Dedifferentiated amniotic fluid mesenchymal stem cell (primary cell): Measurements from ENCODE around the gene CLN6.
A peak's percentile ranks its signal among the peaks of the same experiment; 100 is the strongest.
"Not testable (repeated sequence)": the region's sequence is repeated elsewhere in the genome, so short reads cannot be mapped to it uniquely, and the experiment has no call there.

Experiments used
- DNase-seq: peaks from one replicate; pipeline ENCODE4 v3.0.0-alpha.2; 2016; ENCODE audit errors: extremely low spot score

The CLN6 gene

DNA sequence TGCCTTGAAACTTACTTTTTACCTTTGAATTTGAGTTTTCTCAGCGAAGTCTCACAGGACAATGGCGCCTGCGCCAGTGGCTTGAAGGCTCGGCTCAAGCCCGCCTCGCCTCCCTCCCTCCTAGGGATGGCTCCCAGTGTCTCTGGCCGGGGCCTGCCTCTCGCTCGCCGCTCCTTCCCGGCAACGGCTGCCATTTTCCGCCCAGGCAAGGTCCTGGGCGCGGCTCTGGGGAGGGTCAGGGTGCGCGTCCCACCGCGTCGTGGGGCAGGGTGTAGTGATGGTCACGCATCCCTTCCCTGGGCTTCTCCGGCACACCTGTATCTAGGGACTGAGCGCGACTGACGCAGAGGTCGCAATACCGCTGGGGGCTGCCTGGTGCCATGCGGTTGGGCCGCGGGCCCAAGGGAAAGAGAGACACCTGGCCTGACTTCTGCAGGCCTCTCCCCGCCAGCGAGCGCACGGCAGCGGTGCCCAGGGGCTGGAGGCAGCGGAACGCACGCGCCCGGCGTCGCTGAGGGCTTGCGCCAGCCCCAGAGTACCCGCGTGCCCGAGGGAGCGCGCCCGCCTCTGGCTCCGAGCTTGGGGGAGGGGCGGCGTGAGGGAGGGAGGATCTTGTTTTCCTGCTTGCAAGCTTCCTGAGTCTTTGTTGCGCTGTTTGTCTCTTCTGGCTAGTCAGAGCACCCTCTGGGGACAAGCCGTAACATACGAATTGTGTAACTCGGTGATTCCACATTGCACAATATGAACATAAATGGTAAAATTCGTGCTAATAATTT, 27.3 kb upstream of the CLN6 start:
- DNase-seq = peak; percentile 81

DNA sequence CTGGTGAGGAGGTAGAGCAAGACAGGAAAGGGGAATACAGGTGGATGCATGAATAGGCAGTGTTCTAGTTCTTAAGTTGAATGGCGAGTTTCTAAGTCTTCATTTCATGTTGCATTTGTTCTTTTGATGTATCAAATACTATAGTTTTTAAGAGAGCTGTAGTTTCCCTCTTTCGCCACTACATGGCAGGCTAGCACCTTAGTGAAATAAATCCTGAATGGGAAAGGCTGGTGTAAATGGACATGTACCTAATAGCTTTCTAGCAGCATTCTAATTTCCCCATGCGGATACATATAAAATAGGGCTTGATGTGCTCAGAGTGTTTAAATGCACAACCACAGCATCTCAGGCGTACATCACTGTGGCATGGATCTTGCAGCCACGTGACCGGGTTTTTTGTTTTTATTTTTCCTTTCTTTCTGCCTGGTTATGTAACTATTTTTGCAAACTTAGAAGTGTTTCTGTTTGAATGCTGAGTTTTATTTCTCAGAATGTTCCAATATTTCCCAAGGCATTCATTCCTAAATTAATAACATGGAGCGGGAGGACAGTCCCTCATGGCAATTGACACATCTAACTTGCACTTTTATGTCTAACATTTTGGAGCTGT, 23.5 kb upstream of the CLN6 start:
- DNase-seq = peak; percentile 81

DNA sequence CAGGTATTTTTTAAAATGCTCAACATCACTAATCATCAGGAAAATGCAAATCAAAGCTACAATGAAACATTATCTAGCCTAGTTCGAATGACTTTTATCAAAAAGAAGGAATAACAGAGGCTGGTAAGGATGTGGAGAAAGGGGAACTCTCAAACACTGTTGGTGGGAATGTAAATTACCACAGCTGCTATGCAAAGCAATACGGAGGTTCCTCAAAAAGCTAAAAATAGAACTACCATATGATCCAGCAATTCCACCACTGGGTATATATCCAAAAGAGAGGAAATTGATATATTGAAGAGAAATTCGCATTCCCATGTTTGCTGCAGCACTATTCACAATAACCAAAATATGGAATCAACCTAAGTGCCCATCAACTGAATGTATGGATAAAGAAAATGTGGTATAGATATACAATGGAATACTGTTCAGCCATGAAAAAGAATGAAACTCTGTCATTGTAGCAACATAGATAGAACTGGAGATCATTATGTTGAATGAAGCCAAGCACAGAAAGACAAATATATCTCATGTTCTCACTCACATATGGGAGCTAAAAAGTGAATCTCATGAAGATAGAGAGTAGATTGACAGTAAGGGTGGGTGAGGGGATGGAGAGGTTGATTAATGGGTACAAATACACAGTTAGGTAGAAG, 19.7 kb upstream of the CLN6 start:
- DNase-seq = no peak

DNA sequence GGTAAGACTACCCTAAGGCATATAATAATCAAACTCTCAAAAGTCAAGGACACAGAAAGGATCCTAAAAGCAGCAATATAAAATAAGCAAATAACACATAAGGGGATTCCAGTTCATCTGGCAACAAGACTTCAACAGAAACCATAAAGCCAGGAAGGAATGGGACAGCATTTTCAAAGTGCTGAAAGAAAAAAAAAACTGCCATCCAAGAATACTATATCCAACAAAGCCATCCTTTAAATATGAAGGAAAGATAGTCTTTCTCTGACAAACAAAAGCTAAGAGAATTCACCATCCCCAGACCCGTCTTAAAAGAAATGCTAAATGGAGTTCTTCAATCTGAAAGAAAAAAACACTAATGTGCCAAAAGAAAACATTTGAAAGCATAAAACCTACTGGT, 14.7 kb upstream of the CLN6 start:
- DNase-seq = no peak

DNA sequence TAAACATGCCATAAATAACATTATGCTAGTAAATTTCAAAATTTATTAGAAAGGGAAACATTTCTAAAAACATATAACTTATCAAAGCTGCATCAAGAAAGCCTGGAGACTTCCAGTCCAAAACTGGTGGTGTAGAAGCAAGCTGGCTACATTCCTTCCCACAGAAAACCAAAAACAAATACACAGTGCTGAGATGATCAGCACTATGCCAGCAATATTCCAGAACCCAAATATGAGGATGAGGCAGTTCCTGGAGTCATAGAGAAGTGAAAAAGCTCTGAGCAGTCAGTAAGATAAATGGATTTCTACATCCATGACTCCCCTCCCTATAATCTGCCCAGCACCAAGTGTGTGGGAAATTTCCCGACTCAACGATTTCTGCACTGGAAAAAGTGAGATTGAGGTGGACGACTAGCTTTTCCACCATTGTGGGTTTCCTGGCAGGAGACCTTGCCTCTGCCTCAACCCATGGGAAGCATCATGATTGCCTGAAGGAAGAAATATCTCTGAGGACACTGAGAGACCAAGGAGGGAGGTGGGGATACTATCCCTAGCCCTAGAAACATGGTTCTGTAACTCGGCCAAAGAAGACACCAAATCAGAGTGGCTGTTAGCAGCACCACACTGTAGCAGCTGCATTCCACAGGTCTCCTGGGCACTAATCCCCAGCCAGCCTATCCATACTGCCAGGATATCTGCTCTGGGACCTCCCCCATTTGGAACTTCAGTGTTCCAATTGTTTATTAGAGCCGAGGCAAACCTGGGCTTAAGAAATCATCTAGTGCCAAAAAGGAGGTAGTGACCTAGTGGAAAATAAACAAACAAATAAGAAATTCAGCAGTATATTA, 11.8 kb upstream of the CLN6 start:
- no peak for DNase-seq

DNA sequence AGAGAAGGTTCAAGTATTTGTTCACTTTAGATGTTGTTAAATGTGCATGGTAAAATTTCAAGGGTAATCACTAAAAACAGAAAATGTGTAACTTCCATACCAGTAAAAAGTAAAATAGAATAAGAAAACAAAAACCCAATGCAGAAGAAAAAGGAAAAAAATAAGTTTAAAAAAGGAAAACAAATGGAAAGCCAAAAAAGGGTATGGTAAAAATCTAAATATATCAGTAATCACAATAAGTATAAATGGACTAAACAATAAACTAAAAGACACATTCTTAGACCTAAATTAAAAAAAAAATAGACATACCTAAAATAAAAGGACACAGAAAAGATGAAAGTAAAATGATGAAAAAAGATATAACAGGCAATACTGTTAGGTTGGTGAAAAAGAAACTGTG, 9.5 kb upstream of the CLN6 start:
- DNase-seq = no peak

DNA sequence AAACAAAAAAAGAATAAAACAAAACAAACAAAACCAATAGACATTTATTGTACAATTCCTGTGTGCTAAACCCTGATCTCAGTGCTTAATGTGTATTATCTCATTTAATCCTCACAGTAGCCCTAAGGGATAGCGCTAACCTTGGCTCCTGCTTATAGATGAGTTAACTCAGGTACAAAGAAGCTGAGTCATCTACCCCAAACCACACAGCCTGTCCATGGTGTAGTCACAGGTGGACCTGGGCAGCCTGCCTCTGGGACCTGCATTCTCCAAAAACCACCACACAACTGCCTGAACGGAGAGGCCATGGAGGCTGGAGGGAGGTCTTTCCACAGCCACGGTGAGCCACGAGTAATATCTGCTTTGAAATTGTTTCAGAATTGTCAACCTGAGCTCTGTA, 5.5 kb upstream of the CLN6 start:
- no peak for DNase-seq

DNA sequence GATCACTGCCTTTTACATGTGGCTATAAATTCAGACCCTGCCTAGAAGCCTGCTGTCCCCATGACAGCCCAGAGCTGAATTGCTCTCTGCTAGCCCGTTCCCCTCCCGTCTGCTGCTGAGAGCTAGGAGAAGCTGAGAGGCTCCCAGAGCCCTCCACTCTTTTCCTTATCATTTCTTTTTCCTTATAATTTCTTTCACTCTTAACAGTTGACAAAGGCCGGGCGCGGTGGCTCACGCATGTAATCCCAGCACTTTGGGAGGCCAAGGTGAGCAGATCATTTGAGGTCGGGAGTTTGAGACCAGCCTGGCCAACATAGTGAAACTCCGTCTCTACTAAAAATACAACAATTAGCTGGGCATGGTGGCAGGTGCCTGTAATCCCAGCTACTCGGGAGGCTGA, 5.0 kb upstream of the CLN6 start:
- not testable (repeated sequence) for DNase-seq

DNA sequence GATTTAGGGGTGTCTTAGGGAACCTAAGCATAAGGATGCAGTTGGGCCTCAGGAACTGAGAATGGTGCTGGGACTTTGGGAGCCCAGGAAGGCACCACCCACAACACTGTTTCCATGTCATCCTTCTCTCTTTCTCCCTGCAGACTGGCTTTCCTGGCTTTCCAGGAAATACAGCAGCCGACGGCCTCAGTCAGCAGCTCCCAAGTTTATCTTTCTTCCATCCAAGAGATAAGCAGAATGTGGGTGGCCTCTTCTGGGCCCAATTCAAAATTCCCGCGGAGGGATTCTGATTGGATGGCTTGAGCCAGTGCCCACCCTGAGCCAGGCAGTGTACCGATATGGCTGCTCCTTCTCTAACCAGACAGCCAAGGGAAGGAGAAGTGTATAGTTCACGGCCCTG, 4.5 kb upstream of the CLN6 start:
- DNase-seq = no peak

DNA sequence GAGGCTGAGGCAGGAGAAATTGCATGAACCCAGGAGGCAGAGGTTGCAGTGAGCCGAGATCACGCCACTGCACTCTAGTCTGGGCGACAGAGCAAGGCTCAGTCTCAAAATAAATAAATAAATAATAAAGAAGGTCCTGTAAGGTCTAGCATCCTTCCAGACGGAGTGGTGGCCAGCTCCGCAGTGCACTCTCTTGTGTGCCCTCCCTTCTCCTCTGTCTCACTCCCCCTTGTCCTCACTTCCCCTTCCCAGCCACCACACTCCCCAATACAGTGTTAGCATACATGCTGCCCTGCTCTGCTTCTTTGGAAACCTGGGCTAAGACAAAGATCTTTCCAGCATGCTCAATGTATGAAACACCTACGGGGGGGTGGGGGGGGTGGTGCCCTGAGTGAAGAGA, 3.4 kb upstream of the CLN6 start:
- no peak for DNase-seq

DNA sequence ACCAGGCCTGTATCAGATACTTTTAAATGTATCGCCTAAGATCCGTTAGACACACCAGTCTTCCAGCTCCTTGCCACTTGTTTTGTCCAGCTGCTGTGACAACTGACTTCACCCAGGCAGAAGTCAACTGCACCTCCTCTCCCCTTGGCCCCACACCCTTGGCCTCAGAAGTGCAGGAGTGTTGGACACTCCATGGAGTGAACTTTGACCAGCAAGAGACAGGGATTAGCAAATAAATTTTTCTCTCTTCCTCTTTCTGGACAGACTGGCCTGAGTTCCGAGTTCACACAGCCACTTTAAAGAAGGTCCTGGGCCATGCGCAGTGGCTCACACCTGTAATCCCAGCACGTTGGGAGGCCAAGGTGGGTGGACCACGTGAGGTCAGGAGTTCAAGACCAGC, 2.9 kb upstream of the CLN6 start:
- DNase-seq = no peak

DNA sequence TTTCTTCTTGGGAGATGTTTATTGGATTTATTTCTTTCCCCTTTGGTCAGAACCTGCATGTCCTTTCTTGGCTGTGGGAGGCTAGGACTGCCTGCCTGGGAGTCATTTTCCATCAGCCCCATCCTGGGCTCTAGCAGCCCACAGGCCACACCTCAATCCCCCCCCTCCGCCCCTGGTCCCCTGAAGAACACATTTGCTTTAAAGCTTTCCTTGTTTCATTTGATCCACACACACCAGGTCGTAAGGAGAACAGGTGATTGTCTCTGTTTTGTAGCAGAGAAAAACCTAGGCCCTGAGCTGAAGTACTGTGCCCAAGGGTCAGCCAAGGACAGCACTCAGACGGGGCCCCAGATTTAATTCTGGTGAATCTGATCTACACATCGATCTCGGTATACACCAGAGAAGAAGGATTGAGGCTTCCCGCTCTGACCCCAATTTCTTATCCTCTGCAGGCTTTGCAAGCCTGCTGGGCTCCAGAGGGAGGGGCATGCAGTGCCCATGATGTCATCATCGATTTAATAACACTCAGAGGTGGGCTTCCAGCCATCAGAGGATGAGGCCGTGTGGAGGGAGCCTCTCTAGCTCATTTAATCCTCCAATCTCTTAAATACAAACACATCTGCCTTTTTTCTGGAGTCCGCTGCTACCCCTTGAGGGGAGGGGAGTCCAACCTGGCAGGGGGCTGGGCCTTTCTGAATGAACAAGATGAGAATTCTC, 1.7 kb upstream of the CLN6 start:
- no peak for DNase-seq

DNA sequence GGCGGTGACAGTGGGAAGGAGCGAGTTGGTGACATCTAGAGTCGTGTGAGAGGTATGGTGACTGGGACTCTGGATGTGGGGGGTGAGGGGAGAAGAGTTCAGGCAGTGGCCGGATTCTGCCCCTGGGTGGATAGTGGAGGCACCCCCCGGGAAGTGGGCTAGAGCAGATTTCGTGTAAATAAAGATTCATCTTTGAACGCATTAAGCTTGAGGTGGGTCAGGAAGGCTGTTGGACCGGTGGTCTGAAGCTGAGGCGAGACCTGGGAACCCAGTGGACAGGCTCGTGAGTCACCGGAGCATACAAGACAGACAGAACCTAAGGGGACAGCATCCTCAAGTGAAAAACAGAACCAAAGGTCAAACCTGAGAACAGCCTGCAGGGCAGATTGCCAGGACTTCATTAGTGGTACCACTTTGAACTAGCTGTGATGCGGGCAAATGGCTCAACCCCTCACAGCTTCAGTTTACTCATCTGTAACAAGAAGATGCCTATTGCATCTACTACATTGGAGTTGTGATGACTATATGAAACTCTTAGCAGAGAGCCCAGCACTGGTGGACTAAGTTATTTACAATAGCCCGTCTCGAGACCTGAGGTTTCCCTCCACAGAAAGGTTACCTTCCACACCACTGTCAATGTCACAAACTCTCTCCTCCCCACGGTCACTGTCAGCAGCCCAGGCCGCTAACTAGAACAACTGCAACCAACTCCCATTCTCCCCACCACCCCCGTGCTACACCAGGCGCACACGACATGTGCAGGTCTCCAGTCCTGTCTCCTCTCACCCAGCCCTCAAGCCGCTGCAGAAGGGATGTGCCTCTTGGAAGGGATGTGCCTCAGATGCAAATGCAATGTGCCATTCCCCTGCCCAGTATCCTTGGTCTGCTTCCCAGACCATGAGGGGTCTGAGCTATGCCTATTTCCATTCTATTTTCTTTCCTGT, 901 bp upstream of the CLN6 start:
- DNase-seq = no peak

DNA sequence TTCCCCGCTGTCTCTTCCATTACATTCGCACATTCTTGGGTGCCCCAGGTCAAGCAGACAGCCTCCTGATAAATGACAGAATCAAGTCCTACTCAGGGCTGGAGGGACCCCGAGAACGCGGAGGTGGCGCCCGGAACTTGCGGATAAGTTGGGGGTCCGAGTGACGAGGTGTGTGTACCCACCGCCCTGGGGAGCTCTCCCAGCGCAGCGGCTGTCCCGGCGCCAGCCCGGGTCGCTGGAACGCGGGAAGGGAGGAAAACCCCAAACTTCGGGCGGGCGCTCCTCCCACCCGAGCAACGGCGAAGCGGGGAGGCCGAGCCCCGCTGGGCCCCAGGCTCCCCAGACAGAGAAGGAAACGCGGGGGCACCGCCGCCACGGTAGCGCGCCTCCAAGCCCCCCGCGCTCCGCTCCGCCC, 550 bp downstream of the CLN6 start:
- DNase-seq = no peak

DNA sequence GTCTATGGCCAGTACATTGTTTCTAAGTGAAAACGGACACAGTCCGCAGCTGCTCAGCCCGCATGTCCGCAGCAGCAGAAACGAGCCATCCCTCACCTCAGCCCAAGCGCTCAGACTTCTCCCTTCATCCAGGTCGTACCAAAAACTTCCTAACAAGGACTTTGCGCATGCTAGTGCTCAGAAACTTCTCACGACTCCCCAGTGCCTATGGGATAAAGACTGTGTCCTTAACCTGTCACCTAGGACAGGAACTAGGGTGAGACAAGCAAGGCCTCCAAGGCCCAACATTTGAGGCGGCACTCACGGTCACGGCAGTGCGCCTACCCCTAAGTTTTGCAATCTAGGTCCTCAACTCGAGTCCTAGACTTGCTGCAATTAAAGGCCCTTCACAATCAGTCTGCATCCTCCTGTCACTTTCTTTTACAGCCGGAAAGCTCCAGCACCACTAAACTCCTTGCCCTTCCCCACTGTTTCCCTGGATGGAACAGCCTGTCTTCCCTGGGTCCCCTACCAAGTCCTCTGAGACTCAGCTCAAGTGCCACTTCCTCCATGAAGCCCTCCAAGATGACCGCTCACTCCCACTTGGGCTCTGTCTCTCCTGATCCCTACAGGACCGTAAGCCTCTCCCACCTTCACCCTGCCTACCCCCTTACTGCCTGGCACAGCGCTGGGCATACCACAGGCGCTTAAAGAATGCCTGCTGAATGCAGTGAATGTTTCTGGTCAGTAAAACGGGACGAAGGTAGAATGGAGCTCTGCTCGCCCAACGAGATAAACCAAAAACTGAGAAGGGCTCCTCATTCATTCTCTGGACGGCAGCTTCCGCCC, 1.2 kb downstream of the CLN6 start:
- DNase-seq = no peak

DNA sequence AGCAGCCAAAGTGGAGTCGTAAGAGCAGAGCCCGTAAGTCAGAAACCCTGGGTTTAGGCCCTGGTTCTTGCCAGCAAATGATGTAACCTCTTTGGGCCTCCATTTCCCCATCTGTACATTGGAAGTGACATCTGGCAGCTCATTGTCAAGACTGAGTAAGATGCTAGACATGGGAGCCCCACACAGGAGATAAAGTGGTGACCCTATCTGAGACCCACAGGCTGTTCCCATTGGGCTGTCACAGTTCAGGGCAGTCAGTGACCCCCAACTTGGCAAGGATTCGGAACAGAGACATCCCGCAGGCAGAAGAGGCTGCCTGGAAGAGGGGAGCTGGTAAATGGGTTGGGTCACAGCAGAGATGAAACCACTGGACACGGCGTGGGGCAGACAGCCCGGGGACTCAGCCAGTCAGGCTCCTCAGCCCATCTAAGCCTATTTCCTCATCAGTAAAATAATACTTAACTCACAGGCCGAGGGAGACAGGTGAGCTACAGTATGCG, 1.8 kb downstream of the CLN6 start:
- no peak for DNase-seq

DNA sequence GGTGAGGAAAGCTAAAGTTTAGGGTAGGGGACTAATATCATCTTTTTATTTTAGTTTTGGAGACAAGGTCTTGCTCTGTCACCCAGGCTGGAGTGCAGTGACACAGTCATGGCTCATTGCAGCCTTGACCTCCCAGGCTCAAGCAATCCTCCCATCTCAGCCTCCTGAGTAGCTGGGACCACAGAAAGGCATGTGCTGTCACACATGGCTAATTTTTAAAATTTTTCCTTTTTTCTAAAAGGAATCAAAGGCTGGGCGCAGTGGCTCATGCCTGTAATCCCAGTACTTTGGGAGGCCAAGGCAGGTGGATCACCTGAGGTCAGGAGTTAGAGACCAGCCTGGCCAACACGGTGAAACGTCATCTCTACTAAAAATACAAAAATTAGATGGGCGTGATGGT, 4.1 kb downstream of the CLN6 start:
- DNase-seq = not testable (repeated sequence)

DNA sequence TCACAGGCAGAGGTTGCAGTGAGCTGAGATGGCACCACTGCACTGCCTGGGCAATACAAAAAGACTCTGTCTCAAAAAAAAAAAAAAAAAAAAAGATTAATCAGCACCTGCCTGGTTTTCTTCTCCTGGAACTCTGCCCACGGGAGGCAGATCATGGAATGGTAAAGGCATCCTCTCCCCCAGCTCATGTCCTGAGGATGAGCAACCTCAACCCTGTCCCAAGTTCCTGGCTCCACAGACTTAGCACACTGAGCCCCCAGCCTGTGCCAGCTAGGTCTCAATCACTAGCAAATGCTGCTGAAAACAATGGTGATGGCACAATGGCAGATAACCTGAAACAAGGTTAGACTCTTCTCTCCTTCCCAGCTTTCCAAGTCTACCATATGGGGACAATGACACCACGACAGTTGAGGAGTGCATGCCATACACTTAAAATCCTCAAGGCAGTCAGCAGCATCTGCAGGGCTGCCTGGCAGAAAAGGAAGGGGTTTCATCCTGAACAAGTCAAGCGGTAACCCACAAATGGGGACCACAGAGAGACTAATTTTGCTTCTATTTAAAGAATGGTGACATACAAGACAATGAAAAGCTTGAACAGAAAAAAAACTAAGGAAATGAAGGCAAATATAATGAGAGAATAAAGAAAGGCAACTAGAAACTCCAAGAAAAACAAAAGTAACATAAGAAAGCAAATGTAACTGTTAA, 4.8 kb downstream of the CLN6 start:
- no peak for DNase-seq

DNA sequence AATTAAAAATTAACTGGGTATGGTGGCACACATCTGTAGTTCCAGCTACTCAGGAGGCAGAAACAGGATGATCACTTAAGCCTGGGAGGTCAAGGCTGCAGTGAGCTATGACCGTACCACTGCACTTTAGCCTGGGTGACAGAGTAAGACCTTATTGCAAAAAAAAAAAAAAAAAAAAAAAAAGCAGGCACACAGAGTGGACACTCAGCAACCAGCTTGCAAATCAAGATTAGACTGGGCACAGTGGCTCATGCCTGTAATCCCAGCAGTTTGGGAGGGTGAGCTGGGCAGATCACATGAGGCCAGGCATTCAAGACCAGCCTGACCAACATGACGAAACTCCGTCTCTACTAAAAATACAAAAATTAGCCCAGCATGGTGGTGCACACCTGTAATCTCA, 5.4 kb downstream of the CLN6 start:
- DNase-seq = no peak
